ENCODE measurements around the gene SDHB. TPM values are rescaled to one million over a fixed set of nuclear protein-coding genes. Genes with fewer than 3 reads are reported as not detected.

SDHB gene
- total RNA-seq, 4 donors from 2014 or later = 238 to 405 (median 328) TPM

GRCh38 chr1:17027403-17027802, 26.4 kb downstream of the SDHB start:
- intact Hi-C loops (cut with DNase I; ENCODE audit: low total_unique reads) (no loop called here), in situ Hi-C loops (cut with MboI; ENCODE audit: low sequenced_read_pairs in 4 of 4) (no loop called here)
- Histone ChIP-seq H3K27ac (no peak overlapping the region), H3K4me1 (no peaks in the 10 kb centered on the region), H3K36me3 (peaks cover 9 to 83% of the 10 kb centered on the region in 2 donors), H3K4me3 (no peak overlapping the region), H3K27me3 (no peaks in the 10 kb centered on the region), H3K9me3 (no peaks in the 10 kb centered on the region)
- no peak for TF ChIP-seq POLR2A (IDR thresholded peaks at IDR 0.05)
- no peak for TF ChIP-seq CTCF (IDR thresholded peaks at IDR 0.05 in 4 of 5, conservative IDR thresholded peaks at IDR 0.05 in 1 of 5)
- DNase-seq = no peak
- ATAC-seq = peak in 1 of 2 donors; percentile 35

- Histone ChIP-seq H3K36me3 (peaks cover 9 to 95% of the 10 kb centered on the region in 2 donors), H3K27me3 (no peaks in the 10 kb centered on the region), H3K27ac (no peak overlapping the region), H3K4me1 (no peaks in the 10 kb centered on the region), H3K4me3 (no peak overlapping the region), H3K9me3 (no peaks in the 10 kb centered on the region)
- in situ Hi-C loops (cut with MboI; ENCODE audit: low sequenced_read_pairs in 4 of 4) = no loop called here
- intact Hi-C loops (cut with DNase I; ENCODE audit: low total_unique reads) = no loop called here
- DNase-seq = no peak
- TF ChIP-seq CTCF (IDR thresholded peaks at IDR 0.05 in 4 of 5, conservative IDR thresholded peaks at IDR 0.05 in 1 of 5) = no peak
- no peak for TF ChIP-seq POLR2A (IDR thresholded peaks at IDR 0.05)
- ATAC-seq = no peak
Measured at GRCh38 chr1:17024721-17025120, 29.1 kb downstream of the SDHB start.

- Histone ChIP-seq H3K27ac (no peak overlapping the region), H3K9me3 (no peaks in the 10 kb centered on the region), H3K4me3 (no peak overlapping the region), H3K4me1 (no peaks in the 10 kb centered on the region), H3K36me3 (peaks cover 9 to 99% of the 10 kb centered on the region in 2 donors), H3K27me3 (no peaks in the 10 kb centered on the region)
- intact Hi-C loops (cut with DNase I; ENCODE audit: low total_unique reads) = no loop called here
- TF ChIP-seq CTCF (IDR thresholded peaks at IDR 0.05 in 4 of 5, conservative IDR thresholded peaks at IDR 0.05 in 1 of 5) = no peak
- TF ChIP-seq POLR2A (IDR thresholded peaks at IDR 0.05) = no peak
- ATAC-seq = no peak
- in situ Hi-C loops (cut with MboI; ENCODE audit: low sequenced_read_pairs in 4 of 4) = no loop called here
- DNase-seq = no peak
Measured at GRCh38 chr1:17023573-17023972, 30.3 kb downstream of the SDHB start.

- intact Hi-C loops (cut with DNase I; ENCODE audit: low total_unique reads) = no loop called here
- TF ChIP-seq CTCF (IDR thresholded peaks at IDR 0.05 in 4 of 5, conservative IDR thresholded peaks at IDR 0.05 in 1 of 5) = no peak
- TF ChIP-seq POLR2A (IDR thresholded peaks at IDR 0.05) = no peak
- Histone ChIP-seq H3K27me3 (no peaks in the 10 kb centered on the region), H3K4me3 (no peak overlapping the region), H3K9me3 (no peaks in the 10 kb centered on the region), H3K4me1 (no peaks in the 10 kb centered on the region), H3K27ac (no peak overlapping the region), H3K36me3 (peaks cover 9 to 99% of the 10 kb centered on the region in 2 donors)
- in situ Hi-C loops (cut with MboI; ENCODE audit: low sequenced_read_pairs in 4 of 4) = no loop called here
- no peak for DNase-seq
- ATAC-seq = no peak
Measured at GRCh38 chr1:17023102-17023501, 30.7 kb downstream of the SDHB start.

GRCh38 chr1:17021896-17022295, 31.9 kb downstream of the SDHB start:
- H3K27me3 ChIP-seq = no peaks in the 10 kb centered on the region
- DNase-seq (no peak), ATAC-seq (no peak)
- intact Hi-C loops (cut with DNase I; ENCODE audit: low total_unique reads) (no loop called here), in situ Hi-C loops (cut with MboI; ENCODE audit: low sequenced_read_pairs in 4 of 4) (no loop called here)
- H3K27ac ChIP-seq = no peak overlapping the region
- peaks cover 7 to 94% of the 10 kb centered on the region in 2 donors for H3K36me3 ChIP-seq
- no peaks in the 10 kb centered on the region for H3K4me1 ChIP-seq
- TF ChIP-seq POLR2A (IDR thresholded peaks at IDR 0.05) (no peak), CTCF (IDR thresholded peaks at IDR 0.05 in 4 of 5, conservative IDR thresholded peaks at IDR 0.05 in 1 of 5) (no peak)
- H3K9me3 ChIP-seq = no peaks in the 10 kb centered on the region
- no peak overlapping the region for H3K4me3 ChIP-seq

Data from gastrocnemius medialis (tissue), 4 donors.